ENCODE measurements around the gene FBN1.

Gene FBN1

DNA sequence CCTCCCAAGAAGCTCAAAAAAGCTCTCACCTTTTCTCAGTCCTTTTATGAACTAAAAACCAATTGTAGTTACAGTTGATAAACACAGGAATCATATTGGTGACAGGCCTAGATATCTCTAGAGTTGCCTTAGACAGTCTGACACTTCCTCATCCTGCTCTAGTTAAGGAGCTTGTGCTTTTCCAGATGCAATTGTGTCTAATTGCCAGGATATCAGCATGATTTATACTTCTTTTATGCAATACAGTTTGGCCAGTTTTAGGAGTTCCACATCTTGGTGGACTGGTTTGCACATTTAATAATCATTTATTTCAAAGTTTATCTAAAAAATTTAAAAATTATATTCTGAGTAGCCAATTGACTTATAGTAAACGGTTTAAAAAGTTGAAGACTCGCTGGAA lies 218.6 kb downstream of the FBN1 start:
- DNase-seq (ENCODE audit: low spot score): no peak

GRCh38 chr15:48426044-48426443 lies 219.5 kb downstream of the FBN1 start:
- no peak for DNase-seq (ENCODE audit: low spot score)

GRCh38 chr15:48425051-48425450 lies 220.5 kb downstream of the FBN1 start:
- DNase-seq (ENCODE audit: low spot score): no peak

DNA sequence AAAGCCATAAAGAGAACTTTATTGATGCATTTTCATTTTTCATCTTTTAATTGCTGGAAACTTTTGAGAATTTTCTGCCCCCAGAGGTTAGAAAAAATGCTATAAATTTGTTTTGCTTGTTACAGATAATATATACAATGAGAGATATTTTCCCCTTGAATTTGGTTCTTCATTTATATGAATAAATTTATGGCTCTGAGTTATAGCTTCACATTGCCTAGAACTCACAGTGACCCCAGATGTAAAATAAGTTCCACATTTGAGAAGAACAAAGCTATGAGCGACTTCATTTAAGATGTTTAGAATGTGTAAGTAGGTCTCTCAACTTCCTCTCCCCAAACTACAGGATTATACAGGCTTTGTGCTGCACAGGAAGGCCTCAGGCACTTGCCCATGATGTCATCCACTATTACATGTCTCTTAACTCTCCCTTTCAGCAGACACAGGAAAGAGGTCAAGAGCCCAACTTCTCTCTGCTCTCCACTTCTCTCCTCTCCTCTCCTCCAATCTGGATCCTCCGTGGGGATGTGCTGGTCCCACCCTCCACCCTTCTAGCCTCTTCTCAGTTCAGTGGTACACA lies 221.5 kb downstream of the FBN1 start:
- no peak for DNase-seq (ENCODE audit: low spot score)

DNA sequence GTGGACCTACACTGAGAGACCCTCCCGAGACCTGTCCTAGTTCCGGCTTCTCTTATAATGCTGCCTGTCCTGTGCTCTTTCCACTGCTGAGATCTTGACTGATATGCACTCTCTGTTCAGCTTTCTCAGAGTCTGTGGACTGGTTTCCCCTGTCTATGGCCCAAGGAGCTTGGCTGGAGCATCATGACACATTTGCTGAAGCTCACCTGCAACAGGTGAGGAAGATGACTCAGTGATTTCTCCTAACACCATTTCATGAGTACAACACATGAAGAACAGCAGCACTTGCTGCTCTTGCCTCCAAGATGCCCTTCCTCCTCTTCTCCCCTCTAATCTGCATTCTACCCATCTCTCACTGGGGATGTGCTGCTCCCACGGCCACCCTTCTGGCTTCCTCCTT lies 222.2 kb downstream of the FBN1 start:
- DNase-seq (ENCODE audit: low spot score): no peak

DNA sequence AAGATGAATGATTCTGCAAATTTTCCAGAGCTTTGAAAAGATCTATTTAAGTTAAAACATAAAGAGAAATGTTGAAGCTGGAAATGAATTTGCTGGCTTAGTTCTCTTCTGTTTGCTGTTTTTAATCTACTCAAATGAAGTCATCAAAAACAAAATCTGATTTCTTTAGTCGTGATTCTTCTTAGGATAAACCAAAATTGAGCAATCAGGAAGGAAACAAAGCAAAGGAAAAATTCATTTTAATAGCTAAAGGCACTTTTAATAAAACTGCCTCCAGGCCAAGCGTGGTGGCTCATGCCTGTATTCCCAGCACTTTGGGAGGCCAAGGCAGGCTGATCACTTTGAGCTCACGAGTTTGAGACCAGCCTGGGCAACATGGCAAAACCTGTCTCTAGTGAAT lies 223.1 kb downstream of the FBN1 start:
- no peak for DNase-seq (ENCODE audit: low spot score)

DNA sequence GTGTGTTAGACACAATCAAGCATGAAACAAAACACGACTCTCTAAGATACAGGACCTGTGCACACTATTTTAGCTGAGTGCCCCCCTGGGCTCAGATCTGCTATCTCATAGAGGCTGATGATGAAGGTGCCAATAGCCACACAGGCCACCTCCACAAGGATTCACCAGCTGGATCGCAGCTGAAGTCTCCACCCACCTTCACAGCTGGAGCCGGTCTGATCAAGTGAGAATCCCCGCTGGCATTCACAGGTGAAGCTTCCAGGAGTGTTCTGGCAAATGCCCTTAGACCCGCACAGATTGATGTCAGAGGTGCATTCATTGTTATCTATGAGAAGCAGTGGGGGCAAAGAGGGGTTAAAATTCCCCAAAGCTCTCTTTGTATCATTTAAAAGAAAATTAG lies 224.1 kb downstream of the FBN1 start:
- DNase-seq (ENCODE audit: low spot score): no peak

GRCh38 chr15:48419896-48420295 lies 225.6 kb downstream of the FBN1 start:
- DNase-seq (ENCODE audit: low spot score): no peak

- no peak for DNase-seq (ENCODE audit: low spot score)
Observed at GRCh38 chr15:48418343-48418742, 227.2 kb downstream of the FBN1 start.

GRCh38 chr15:48416301-48416700 lies 229.2 kb downstream of the FBN1 start:
- no peak for DNase-seq (ENCODE audit: low spot score)

- DNase-seq (ENCODE audit: low spot score): no peak
Observed at GRCh38 chr15:48415036-48415886, 230.2 kb downstream of the FBN1 start.

GRCh38 chr15:48414015-48414414 lies 231.5 kb downstream of the FBN1 start:
- DNase-seq (ENCODE audit: low spot score): no peak

DNA sequence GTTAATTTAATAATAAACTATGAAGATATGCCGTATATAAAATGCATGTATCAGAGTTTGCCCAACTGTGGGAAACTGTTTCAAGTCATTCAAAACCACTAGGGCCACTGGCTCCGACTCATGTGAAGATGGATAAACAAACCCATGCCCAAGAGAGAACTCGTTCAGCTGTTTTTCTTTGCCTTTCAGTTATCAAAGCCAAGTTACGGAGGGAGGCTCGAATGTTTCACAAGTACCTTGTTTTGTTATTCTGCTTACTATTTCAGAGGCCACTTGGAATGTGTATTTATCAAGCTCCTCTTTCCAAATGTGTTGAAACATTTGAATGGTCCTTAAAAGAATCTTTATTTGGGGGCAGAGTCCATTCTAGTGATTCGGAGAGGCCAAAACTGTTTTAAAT lies 232.2 kb downstream of the FBN1 start:
- no peak for DNase-seq (ENCODE audit: low spot score)

GRCh38 chr15:48411971-48412591 lies 233.4 kb downstream of the FBN1 start:
- DNase-seq (ENCODE audit: low spot score): no peak

- no peak for DNase-seq (ENCODE audit: low spot score)
Observed at GRCh38 chr15:48409623-48410022, 235.9 kb downstream of the FBN1 start.

- no peak for DNase-seq (ENCODE audit: low spot score)
Observed at GRCh38 chr15:48408327-48408726, 237.2 kb downstream of the FBN1 start.

DNA sequence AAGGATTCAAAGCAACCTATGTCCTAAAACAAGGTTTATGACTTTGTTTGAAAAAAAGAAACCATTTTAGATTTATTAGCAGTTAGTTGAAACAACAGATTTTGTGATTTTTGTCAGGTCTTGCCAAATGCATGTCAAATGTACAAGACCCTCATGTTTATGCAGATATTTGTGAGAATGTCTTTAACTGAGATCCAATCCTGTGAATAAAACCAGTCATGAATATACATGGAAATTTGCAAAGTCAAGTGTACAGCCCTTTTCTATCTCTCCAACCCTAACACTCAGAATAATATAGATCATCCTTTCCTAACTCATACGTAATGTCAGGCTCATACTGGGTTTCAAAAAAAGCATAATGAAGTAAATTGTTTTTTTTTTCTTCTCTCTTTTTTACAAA lies 237.9 kb downstream of the FBN1 start:
- no peak for DNase-seq (ENCODE audit: low spot score)

DNA sequence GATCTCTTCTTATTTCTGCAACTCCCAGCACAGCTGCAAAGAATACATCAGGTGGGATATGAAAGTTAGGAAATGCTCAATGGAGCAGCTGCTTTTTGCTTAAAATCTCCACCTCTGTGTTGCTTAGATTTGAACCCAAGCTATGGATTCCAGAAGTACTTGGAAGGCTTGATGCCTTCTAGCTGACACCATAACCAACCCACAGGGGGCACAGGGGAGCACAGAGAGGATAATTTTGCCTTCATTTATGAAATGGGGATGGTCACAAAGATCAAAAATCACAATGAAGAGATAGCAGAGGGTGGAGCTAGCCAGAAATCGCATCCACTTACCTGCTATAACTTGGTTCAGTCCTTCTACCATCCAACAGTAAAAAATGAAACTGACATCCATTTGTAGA lies 238.6 kb downstream of the FBN1 start:
- DNase-seq (ENCODE audit: low spot score): no peak

- no peak for DNase-seq (ENCODE audit: low spot score)
Observed at GRCh38 chr15:48406266-48406891, 239.1 kb downstream of the FBN1 start.

- no peak for DNase-seq (ENCODE audit: low spot score)
Observed at GRCh38 chr15:48402427-48403177, 242.9 kb downstream of the FBN1 start.

DNA sequence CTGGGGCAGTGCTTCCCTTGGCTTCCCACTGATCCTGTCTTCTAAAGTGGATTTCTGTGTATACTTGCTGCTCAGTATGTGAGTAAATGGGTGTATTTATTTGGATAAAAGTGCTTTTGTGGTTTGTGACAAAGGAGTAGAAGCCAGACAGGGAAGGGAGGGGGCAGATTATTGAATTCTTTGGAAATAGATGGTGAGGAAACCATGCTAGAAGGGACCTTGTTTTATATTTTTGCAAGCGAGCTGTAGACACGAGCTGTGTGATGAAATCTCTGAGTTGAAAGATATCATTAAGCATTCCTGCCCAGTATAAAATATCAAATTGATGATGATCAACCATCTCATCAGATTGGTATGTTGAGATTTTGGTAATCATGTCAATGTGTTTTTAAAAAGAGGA lies 245.4 kb downstream of the FBN1 start:
- no peak for DNase-seq (ENCODE audit: low spot score)

GRCh38 chr15:48397841-48398240 lies 247.7 kb downstream of the FBN1 start:
- no peak for DNase-seq (ENCODE audit: low spot score)
